OCI-LY1 (cell line): ENCODE data around the gene PECR.

Experiments used
- CTCF ChIP-seq: fragments of 200-600 bp; sonication (generic), shearing (Covaris generic); IDR thresholded peaks from 2 replicates; pipeline ENCODE4 v1.5.1; 2017; ENCODE audit warnings: mild to moderate bottlenecking, antibody characterized with exemption, low read length, moderate library complexity, mixed read lengths
- EZH2 ChIP-seq: fragments of 200-600 bp; sonication (generic), shearing (Covaris generic); IDR thresholded peaks from 2 replicates; pipeline ENCODE4 v1.8.0; 2017; ENCODE audit warnings: borderline replicate concordance, mixed run types, mild to moderate bottlenecking, antibody characterized with exemption, low read length, moderate library complexity, mixed read lengths

- TF ChIP-seq CTCF (no peak), EZH2 (no peak)
Measured at GRCh38 chr2:216112926-216113325, 31.3 kb upstream of the PECR start.
